Measurements from ENCODE around the gene UBE2G1. TPM values are rescaled to one million over a fixed set of nuclear protein-coding genes. Genes with fewer than 3 reads are reported as not detected.

UBE2G1 gene
- total RNA-seq, 4 donors from 2014 or later = 27.3 to 54.0 (median 32.0) TPM

DNA sequence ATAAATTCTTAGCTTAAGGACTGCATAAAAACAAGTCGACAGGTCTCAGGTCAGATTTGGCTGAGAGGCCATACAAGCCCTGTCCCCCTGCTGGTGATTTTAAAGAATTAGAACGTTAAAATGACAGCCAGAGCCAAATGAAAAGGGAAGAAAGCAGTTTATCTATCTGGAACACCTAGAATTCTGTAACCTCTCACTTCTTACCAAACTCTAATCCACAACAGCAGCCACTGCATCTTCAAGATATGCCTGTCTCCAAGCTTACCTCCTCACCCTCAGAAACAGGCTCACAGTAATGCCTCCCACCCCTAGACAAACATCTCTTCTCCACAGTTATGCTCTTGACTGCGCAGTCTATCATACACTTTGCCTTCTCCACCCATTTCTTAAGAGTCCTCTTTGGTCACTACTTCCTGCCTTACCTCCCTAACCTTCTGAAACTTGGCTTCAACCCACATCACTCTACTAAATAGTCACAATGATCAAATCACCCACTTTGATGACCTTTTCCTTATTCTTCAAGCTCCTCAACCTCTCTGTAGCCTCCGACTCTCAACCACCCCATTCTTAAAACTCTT is 116.9 kb downstream of the UBE2G1 start:
- TF ChIP-seq, protein P1, sequence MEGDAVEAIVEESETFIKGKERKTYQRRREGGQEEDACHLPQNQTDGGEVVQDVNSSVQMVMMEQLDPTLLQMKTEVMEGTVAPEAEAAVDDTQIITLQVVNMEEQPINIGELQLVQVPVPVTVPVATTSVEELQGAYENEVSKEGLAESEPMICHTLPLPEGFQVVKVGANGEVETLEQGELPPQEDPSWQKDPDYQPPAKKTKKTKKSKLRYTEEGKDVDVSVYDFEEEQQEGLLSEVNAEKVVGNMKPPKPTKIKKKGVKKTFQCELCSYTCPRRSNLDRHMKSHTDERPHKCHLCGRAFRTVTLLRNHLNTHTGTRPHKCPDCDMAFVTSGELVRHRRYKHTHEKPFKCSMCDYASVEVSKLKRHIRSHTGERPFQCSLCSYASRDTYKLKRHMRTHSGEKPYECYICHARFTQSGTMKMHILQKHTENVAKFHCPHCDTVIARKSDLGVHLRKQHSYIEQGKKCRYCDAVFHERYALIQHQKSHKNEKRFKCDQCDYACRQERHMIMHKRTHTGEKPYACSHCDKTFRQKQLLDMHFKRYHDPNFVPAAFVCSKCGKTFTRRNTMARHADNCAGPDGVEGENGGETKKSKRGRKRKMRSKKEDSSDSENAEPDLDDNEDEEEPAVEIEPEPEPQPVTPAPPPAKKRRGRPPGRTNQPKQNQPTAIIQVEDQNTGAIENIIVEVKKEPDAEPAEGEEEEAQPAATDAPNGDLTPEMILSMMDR (IDR thresholded peaks at IDR 0.05; ENCODE audit: low read depth) = no peak

DNA sequence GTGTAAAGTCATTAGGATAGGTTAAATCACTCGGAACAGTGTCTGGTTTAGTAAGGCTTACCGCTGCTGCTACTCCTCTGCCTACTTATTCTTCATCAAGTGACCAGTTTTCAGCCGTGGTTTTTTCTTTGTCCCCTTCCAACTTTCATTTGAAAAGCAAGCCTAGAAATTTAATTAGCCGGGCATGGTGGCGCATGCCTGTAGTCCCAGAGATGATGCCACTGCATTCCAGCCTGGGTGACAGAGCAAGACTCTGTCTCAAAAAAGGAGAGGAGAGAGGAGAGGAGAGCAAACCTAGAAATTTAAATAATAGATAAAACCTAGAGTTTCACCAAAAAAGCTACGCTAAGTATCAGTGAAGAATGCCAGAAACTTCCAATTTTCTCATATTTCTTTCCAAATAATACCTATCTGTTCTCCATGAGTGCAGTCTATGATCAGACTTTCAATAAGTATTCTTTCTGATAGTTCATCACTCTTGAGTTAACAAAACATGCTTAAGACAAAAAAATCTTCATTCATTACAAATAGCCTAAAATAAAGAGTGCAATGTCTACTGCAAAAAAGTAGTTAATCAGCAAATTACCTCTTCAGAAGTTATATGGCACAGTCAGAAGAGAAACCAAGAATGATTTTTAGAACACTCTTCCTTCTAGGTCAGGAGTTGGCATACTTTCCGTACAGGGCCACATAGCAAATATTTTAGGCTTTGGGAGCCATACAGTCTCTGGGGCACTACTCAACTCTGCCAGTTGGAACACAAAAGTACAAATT is 117.8 kb downstream of the UBE2G1 start:
- TF ChIP-seq, protein P1 (IDR thresholded peaks at IDR 0.05; ENCODE audit: low read depth) = no peak

DNA sequence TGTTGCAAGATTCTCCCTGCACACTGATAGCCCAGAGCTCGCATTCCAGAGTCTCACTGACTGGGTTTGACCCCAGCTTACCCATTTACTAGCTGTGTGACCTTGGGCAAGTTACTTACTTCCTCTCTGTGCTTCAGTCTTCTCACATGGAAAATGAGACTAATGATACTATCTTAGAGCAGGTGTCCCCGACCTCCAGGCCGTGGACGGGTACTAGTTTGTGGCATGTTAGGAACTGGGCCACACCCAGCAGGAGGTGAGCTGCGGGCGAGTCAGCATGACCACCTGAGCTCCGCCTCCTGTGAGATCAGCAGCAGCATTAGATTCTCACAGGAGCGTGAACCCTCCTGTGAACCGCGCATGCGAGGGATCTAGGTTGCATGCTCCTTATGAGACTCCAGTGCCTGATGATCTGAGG is 118.5 kb downstream of the UBE2G1 start:
- TF ChIP-seq, protein P1 (IDR thresholded peaks at IDR 0.05; ENCODE audit: low read depth) = no peak

DNA sequence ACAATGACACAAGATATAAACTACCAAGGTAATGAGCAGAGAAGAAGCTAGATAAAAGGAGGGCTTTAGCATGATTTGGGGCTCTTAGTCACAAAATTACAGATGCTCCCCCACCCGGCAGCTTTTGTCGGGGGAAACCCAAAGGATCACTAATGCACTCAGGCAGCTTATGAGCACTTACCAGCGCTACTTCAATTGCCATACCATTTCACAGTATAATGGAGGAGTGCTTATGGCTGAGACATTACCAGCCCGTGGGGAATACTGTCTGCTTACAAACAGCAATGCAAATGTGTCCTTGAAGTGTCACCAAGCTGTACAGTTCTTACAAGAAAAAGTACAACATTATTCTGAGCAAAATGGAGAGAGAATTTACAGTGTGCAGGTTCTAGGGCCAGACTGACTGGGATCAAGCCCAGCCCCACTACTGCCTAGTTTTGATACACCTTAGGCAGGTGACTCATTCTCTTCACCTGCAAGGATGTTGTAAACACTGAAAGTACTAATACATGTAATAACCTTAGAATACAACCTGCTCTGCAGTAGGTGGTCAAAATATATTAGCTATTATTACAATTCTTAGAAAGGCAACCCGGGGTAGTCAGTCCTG is 119.0 kb downstream of the UBE2G1 start:
- TF ChIP-seq, protein P1 (IDR thresholded peaks at IDR 0.05; ENCODE audit: low read depth) = no peak

DNA sequence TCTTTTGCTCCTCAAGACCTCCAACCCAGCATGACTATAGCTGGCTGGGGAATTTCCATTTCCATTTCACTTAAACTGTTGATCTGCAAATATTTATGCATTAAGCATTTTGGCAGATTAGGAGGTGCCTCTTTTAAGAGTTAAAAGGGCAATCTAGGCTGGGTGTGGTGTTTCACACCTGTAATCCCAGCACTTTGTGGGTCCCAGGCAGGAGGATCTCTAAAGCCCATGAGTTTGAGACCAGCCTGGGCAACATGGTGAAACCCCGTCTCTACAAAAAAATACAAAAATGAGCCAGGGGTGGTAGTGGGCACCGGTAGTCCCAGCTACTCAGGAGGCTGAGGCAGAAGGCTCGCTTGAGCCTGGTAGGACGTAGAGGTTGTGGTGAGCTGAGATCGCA is 119.8 kb downstream of the UBE2G1 start:
- TF ChIP-seq, protein P1 (IDR thresholded peaks at IDR 0.05; ENCODE audit: low read depth) = no peak

DNA sequence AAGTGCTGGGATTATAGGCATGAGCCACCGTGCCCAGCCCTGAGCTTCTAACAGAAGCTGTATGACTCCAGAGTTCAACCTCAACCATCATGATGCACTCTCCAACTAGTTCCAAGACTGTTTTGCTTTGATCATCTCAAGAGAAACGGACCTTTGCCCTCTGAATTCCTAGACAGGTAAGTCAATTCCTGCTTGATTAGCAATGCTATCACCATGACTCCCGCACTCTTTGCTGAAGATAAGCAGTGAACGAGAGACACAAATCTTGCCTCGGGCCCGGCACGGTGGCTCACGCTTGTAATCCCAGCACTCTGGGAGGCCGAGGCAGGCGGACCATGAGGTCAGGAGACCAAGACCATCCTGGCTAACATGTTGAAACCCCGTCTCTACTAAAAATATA is 124.9 kb downstream of the UBE2G1 start:
- TF ChIP-seq, protein P1 (IDR thresholded peaks at IDR 0.05; ENCODE audit: low read depth) = no peak

DNA sequence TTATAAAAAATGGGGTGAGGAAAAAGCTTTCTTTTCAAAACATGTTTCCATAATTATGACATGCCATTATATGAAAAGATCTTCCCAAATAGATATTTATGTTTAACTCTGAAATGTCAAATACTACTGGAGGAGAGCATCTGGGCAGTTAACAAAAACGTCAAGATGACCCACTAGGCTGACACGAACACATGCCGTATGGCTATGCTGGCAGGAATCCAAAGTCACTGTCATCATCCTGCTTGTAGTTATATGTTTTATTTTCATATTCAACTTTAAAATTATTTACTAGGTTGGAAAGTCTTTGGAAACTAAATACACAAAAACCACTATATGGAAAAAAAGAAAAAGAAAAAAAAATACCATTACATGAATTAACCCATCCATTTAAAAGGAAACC is 130.0 kb downstream of the UBE2G1 start:
- TF ChIP-seq, protein P1 (IDR thresholded peaks at IDR 0.05; ENCODE audit: low read depth) = no peak

Measured in subcutaneous adipose tissue (tissue), 4 donors.